Skeletal muscle tissue (tissue), 5 donors: Measurements from ENCODE around the gene TRIM64C. TPM values are rescaled to one million over a fixed set of nuclear protein-coding genes. Genes with fewer than 3 reads are reported as not detected.
"Not testable (repeated sequence)": the region's sequence is repeated elsewhere in the genome, so short reads cannot be mapped to it uniquely, and the experiment has no call there.

Experiments
- H3K27ac ChIP-seq: one replicate; pipeline ENCODE4 v1.7.0; 2013; ENCODE audit warnings: mild to moderate bottlenecking, low read depth, low read length, inconsistent platforms
- H3K27me3 ChIP-seq, 3 donors: one replicate each; pipeline ENCODE4 v1.7.0; 2013; ENCODE audit warnings: low read length in 3 of 3; ENCODE audit not compliant: control insufficient read depth in 3 of 3, insufficient read depth in 3 of 3
- H3K36me3 ChIP-seq, 3 donors: one replicate each; pipeline ENCODE4 v1.7.0; 2013; ENCODE audit warnings: low read length in 3 of 3; ENCODE audit not compliant: control insufficient read depth in 3 of 3, insufficient read depth in 3 of 3
- H3K4me1 ChIP-seq, 3 donors: one replicate each; pipeline ENCODE4 v1.7.0; 2013; ENCODE audit warnings: low read length in 3 of 3, mild to moderate bottlenecking in 3 of 3; ENCODE audit not compliant: control insufficient read depth in 3 of 3, insufficient read depth in 3 of 3
- H3K4me3 ChIP-seq, 3 donors: one replicate each; pipeline ENCODE4 v1.7.0; 2013; ENCODE audit warnings: low read length in 3 of 3
- H3K9ac ChIP-seq, 3 donors: one replicate each; pipeline ENCODE4 v1.7.0; 2013; ENCODE audit warnings: low read length in 3 of 3, mild to moderate bottlenecking in 3 of 3, moderate library complexity in 2 of 3, low read depth in 1 of 3
- H3K9me3 ChIP-seq, 3 donors: one replicate each; pipeline ENCODE4 v1.7.0; 2013; ENCODE audit warnings: low read length in 3 of 3; ENCODE audit not compliant: control insufficient read depth in 3 of 3
- small RNA-seq: library from RNA; depleted of rRNA; stranded (forward); fragments of <200 nt; gene quantifications from one replicate; pipeline ENCODE3, GENCODE V24; 2014
- total RNA-seq: library from RNA; depleted of rRNA; stranded (reverse); fragments of >200 nt; gene quantifications from one replicate; pipeline ENCODE4 v1.2.3, GENCODE V29; 2014
- donor health status: Osteomylitis.

Gene TRIM64C
- total RNA-seq: not detected

- H3K4me1 ChIP-seq, H3K4me3 ChIP-seq, H3K27me3 ChIP-seq, H3K9ac ChIP-seq, H3K36me3 ChIP-seq, H3K9me3 ChIP-seq, H3K27ac ChIP-seq: not testable (repeated sequence)
These were observed at the start of gene TRIM64C for GRCh38 chr11:49059012-49059411. Gene TRIM64C, minus strand, starts transcription at chr11:49059112. Its CDS starts 0 bp downstream, at chr11:49059112.

GRCh38 chr11:49102356-49102755, 43.4 kb upstream of the TRIM64C start:
- not testable (repeated sequence) for H3K4me1 ChIP-seq, H3K4me3 ChIP-seq, H3K9me3 ChIP-seq, H3K27me3 ChIP-seq, H3K9ac ChIP-seq, H3K36me3 ChIP-seq, H3K27ac ChIP-seq

- H3K4me3 ChIP-seq, H3K36me3 ChIP-seq, H3K9me3 ChIP-seq, H3K9ac ChIP-seq, H3K4me1 ChIP-seq, H3K27me3 ChIP-seq, H3K27ac ChIP-seq: not testable (repeated sequence)
These were observed 11.0 kb upstream of the TRIM64C start for GRCh38 chr11:49069897-49070296.

- not testable (repeated sequence) for H3K9ac ChIP-seq, H3K4me1 ChIP-seq, H3K9me3 ChIP-seq, H3K36me3 ChIP-seq, H3K27ac ChIP-seq, H3K4me3 ChIP-seq, H3K27me3 ChIP-seq
These were observed 9.1 kb downstream of the TRIM64C start for GRCh38 chr11:49049821-49050220.

- H3K9me3 ChIP-seq, H3K4me3 ChIP-seq, H3K36me3 ChIP-seq, H3K27me3 ChIP-seq, H3K9ac ChIP-seq, H3K27ac ChIP-seq, H3K4me1 ChIP-seq: not testable (repeated sequence)
These were observed 10.7 kb downstream of the TRIM64C start for GRCh38 chr11:49048229-49048628.

- H3K27ac ChIP-seq, H3K9me3 ChIP-seq, H3K9ac ChIP-seq, H3K27me3 ChIP-seq, H3K4me1 ChIP-seq, H3K36me3 ChIP-seq, H3K4me3 ChIP-seq: not testable (repeated sequence)
These were observed 30.4 kb downstream of the TRIM64C start, which contains the start of gene TRIM49B for GRCh38 chr11:49028523-49028922. Gene TRIM49B, plus strand, starts transcription at chr11:49028823. Its CDS starts 2,777 bp downstream, at chr11:49031600.

Small RNAs within 50 kb of the gene (small RNA-seq; reads per million reads assigned to genes)
- gene AC084851.1: not detected

Other genes with a start within 250 kb of the TRIM64C start
- not detected for gene TRIM51G, start 75.2 kb downstream of the TRIM64C start, total RNA-seq
- not detected for gene TRIM49B, start 30.3 kb downstream of the TRIM64C start, total RNA-seq
- gene FOLH1, start 149.5 kb upstream of the TRIM64C start, total RNA-seq: 1.6 TPM